Spleen (tissue), 7 donors: ENCODE measurements around the gene NME3.

Source experiments
- POLR2A ChIP-seq, 3 donors: fragments of 450-650 bp; IDR thresholded peaks; one replicate each; pipeline ENCODE4 v1.5.1; 2017; ENCODE audit warnings: antibody characterized with exemption in 3 of 3, mild to moderate bottlenecking in 1 of 3
- POLR2AphosphoS5 ChIP-seq, 3 donors: sonication (generic); formaldehyde crosslinking; IDR thresholded peaks; one replicate each; pipeline ENCODE4 v1.5.1; 2017; ENCODE audit warnings: antibody characterized with exemption in 3 of 3
- TF ChIP-seq, protein P1 (sequence below), 11 experiments: fragments of 200-600 bp in 7 of 11; fragments of 450-650 bp in 4 of 11; sonication (generic) in 4 of 11; IDR thresholded peaks in 8 of 11; conservative IDR thresholded peaks in 3 of 11; 1 replicate in 7 of 11; 2 replicates in 4 of 11; pipeline versions ENCODE4 v1.4.0 to v1.8.0; 2016 to 2021; ENCODE audit warnings: antibody characterized with exemption in 11 of 11, inconsistent platforms in 4 of 11, mild to moderate bottlenecking in 1 of 11
- donor health status: DM: no; HTN: no; CAD: no; lungs with moderate emphysema.
- donor health status: DM: no; HTN: no; CAD: no.
- donor health status: DM: no; HTN: no; CAD: no.

DNA sequence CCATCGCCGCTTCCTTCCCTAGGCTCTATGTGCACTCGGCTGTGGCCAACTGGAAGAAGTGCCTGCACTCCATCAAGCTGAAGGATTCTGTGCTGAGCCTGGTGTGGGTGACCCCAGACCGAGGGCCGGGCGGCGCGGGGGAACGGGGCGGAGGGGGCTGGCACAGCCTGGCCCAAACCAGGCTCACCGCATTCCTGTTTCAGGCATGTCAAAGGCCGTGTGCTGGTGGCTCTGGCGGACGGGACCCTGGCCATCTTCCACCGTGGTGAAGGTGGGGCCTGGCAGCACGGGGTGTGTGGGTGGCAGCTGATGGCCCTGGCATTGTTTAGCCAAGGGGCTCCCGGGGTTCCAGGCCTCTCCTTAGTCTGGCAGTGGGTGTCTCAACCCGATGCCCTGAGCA, 4.6 kb downstream of the NME3 start:
- TF ChIP-seq POLR2A (IDR thresholded peaks at IDR 0.05) (no peak), POLR2AphosphoS5 (IDR thresholded peaks at IDR 0.05) (no peak)
- TF ChIP-seq, protein P1, sequence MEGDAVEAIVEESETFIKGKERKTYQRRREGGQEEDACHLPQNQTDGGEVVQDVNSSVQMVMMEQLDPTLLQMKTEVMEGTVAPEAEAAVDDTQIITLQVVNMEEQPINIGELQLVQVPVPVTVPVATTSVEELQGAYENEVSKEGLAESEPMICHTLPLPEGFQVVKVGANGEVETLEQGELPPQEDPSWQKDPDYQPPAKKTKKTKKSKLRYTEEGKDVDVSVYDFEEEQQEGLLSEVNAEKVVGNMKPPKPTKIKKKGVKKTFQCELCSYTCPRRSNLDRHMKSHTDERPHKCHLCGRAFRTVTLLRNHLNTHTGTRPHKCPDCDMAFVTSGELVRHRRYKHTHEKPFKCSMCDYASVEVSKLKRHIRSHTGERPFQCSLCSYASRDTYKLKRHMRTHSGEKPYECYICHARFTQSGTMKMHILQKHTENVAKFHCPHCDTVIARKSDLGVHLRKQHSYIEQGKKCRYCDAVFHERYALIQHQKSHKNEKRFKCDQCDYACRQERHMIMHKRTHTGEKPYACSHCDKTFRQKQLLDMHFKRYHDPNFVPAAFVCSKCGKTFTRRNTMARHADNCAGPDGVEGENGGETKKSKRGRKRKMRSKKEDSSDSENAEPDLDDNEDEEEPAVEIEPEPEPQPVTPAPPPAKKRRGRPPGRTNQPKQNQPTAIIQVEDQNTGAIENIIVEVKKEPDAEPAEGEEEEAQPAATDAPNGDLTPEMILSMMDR (IDR thresholded peaks at IDR 0.05 in 8 of 11, conservative IDR thresholded peaks at IDR 0.05 in 3 of 11), result no peak
